Muscle layer of duodenum (tissue), 2 donors: ENCODE results near the gene KRT37.

Experiments
- H3K27ac ChIP-seq: one replicate; pipeline ENCODE4 v1.7.0; 2013; ENCODE audit warnings: mild to moderate bottlenecking, low read length
- H3K27me3 ChIP-seq: one replicate; pipeline ENCODE4 v1.7.0; 2013; ENCODE audit warnings: low read depth, mild to moderate bottlenecking, control low read depth, low read length
- H3K36me3 ChIP-seq, 2 donors: one replicate each; pipeline ENCODE4 v1.7.0; 2013; ENCODE audit warnings: low read length in 2 of 2, control low read depth in 1 of 2, mild to moderate bottlenecking in 1 of 2; ENCODE audit not compliant: insufficient read depth in 2 of 2, control insufficient read depth in 1 of 2
- H3K4me1 ChIP-seq, 2 donors: one replicate each; pipeline ENCODE4 v1.7.0; 2013; ENCODE audit warnings: low read length in 2 of 2, mild to moderate bottlenecking in 2 of 2, control low read depth in 1 of 2, moderate library complexity in 1 of 2; ENCODE audit not compliant: insufficient read depth in 2 of 2, control insufficient read depth in 1 of 2
- H3K4me3 ChIP-seq, 2 donors: one replicate each; pipeline ENCODE4 v1.7.0; 2013; ENCODE audit warnings: low read length in 2 of 2, low read depth in 1 of 2, mild to moderate bottlenecking in 1 of 2
- H3K9me3 ChIP-seq, 2 donors: one replicate each; pipeline ENCODE4 v1.7.0; 2013; ENCODE audit warnings: low read length in 2 of 2, control low read depth in 1 of 2, mild to moderate bottlenecking in 1 of 2; ENCODE audit not compliant: control insufficient read depth in 1 of 2
- donor health status: healthy.

KRT37 gene

DNA sequence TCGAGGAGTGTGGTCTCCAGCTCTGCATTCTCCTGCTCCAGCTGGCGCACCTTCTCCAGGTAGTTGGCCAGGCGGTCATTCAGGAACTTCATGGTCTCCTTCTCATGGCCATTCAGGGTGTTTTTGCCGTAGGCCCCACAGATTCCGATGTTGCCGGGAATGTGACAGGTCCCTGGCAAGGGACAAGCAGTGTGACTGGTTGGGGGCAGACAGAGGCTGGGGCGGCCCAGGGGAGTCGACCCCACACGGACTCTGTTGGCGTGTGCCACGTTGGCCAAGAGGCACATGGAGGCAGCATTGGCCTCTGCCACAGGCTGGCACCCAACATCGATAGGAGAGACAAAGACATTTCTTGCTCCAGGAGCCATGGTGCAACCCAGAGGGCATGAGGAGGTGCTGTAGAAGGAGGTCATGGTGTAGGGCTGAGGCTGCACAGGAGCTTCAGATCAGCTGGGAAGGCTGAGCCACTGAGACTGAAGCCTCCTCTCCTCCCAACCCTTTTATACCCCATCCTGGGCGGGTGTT is at the start of gene KRT37:
Gene KRT37 (minus strand): TSS at position 475 of the 525 bp plus-strand sequence. CDS start 62 bp downstream, at position 413.
- Histone ChIP-seq H3K4me1 (no peaks in the 10 kb centered on the region), H3K27me3 (no peaks in the 10 kb centered on the region), H3K27ac (no peak within 1 kb of the TSS), H3K36me3 (no peaks in the 10 kb centered on the region), H3K9me3 (no peaks in the 10 kb centered on the region), H3K4me3 (no peak within 1 kb of the TSS)

DNA sequence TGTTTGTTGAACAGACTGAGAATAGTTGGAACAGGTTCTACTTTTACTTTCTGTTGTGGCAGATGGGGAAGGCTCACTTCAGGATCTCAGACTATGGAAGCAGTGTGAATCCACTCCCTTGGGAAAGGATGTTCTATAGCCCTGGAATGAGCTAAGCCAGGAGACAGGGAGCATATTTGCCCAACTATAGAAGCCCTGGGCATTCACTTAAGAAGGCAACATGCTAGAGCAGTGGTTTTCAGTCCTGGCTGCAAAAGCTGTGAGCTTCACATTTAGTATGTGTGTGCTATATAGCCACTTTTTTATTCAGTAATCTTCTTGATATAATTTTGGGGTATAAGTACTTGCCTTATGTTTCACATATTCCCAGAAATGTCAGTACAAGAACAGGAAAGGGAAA is 44.0 kb upstream of the KRT37 start:
- Histone ChIP-seq H3K36me3 (no peaks in the 10 kb centered on the region), H3K4me3 (no peak overlapping the region), H3K27me3 (no peaks in the 10 kb centered on the region), H3K27ac (no peak overlapping the region), H3K9me3 (no peaks in the 10 kb centered on the region), H3K4me1 (peaks cover 7 to 8% of the 10 kb centered on the region in 2 donors)

DNA sequence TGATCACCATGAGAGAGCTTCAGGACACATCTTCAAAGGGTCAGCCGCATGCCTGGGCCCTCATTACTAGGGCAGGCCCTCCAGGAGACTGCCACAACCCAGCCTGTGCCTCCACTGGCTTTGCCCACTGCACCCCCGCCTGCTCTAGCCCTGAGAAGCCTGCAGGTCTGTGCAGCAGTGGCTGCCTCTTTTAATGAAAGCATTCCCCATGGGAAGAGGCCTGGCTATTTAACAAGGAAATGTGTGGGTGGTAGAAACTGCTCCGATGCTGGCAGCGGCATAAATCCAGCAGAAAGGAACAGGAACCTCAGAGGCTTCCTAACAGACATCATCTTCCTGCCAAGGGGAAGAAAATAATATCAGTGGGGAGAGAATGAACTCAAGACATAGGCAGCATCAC is 43.2 kb upstream of the KRT37 start:
- Histone ChIP-seq H3K36me3 (no peaks in the 10 kb centered on the region), H3K4me1 (peaks cover 7 to 8% of the 10 kb centered on the region in 2 donors), H3K9me3 (no peaks in the 10 kb centered on the region), H3K27ac (no peak overlapping the region), H3K27me3 (no peaks in the 10 kb centered on the region), H3K4me3 (no peak overlapping the region)

DNA sequence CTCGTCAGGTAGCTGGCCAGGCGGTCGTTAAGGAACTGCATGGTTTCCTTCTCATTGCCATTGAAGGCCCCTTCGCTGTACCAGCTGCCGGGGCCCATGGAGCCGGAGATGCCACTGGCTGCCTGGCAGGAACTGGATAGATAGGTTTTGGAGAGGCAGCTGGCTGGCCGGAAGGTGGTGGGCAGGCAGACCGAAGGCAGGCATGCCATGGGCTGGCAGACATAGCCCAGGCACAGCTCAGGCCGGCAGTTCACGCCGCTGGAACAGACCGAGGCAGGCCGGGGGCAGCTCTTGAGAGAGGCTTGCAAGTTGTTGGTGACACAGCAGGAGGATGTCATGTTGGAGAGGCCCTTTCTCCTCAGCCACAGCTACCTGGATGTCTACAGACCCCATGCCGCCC is 42.6 kb upstream of the KRT37 start, which contains the start of gene KRT32:
Gene KRT32 (minus strand): TSS at position 399 of the 400 bp plus-strand sequence. CDS start 61 bp downstream, at position 338.
- no peak within 1 kb of the TSS for H3K4me3 ChIP-seq
- H3K36me3 ChIP-seq, result no peaks in the 10 kb centered on the region

DNA sequence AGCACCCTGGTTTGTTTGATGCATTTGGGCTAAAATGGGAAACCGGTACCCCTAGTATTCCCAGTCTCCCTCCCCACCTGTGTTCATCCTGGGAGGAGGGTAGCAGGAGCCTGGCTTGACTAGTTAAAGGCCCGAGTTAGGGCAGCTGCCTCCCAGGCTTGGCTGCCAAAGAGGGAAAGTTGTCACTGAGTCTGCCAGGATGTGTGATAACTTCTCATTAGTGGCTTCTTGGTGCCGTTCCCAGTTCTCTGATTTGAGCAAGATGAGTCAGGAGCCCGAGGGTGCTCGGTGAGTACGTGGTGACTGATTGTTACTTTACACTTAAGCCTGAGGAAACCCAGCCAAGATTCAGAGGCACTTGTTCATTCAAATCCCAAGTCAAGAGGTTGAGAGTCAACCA is 40.3 kb upstream of the KRT37 start:
- no peak overlapping the region for H3K27ac ChIP-seq
- H3K9me3 ChIP-seq, result no peaks in the 10 kb centered on the region
- peaks cover 7 to 8% of the 10 kb centered on the region in 2 donors for H3K4me1 ChIP-seq
- no peaks in the 10 kb centered on the region for H3K27me3 ChIP-seq
- no peak overlapping the region for H3K4me3 ChIP-seq
- H3K36me3 ChIP-seq, result no peaks in the 10 kb centered on the region

More for the DNA sequence above, 42.6 kb upstream of the KRT37 start, which contains the start of gene KRT32:
- H3K4me1 ChIP-seq, result peaks cover 7 to 8% of the 10 kb centered on the region in 2 donors
- no peaks in the 10 kb centered on the region for H3K9me3 ChIP-seq
- no peak within 1 kb of the TSS for H3K27ac ChIP-seq
- H3K27me3 ChIP-seq, result no peaks in the 10 kb centered on the region

DNA sequence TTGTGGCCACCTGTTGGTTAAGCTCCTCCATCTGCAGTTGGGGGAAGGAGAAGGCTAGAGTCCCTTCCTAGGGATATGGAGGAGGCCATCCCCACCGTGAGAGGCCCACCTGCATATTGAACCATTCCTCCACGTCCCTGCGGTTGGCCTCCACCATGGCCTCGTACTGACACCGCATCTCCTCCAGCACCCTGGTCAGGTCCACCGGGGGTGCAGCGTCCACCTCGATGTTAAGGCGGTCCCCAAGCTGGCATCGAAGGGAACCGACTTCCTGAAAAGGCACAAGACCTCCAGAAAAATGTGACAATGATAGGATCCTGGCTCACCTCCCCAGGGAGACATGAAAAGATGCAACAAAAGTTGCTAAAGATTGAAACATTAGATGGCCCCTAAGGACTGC is 39.8 kb upstream of the KRT37 start:
- Histone ChIP-seq H3K27ac (no peak overlapping the region), H3K27me3 (no peaks in the 10 kb centered on the region), H3K4me1 (peaks cover 7 to 8% of the 10 kb centered on the region in 2 donors), H3K4me3 (no peak overlapping the region), H3K36me3 (no peaks in the 10 kb centered on the region), H3K9me3 (no peaks in the 10 kb centered on the region)

DNA sequence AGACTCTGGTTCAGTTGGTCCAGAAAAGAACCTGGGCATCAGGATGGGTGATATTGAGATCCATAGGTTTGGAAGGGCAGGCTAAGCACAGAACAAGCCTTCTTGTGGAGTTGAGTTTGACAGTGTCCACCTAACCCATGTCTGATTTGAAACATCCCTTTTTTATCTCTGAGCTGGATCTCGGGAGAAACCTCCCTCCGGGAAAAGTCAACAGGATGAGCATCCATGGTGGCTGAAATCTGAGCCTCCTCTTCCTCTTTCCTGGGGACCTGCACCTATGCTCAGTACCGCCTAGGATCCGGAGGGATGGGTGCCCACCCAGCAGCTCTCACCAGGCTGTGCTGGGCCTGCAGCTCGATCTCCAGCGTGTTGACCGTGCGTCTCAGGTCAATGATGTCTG is 39.4 kb upstream of the KRT37 start:
- Histone ChIP-seq H3K9me3 (no peaks in the 10 kb centered on the region), H3K4me1 (peaks cover 7 to 8% of the 10 kb centered on the region in 2 donors)

DNA sequence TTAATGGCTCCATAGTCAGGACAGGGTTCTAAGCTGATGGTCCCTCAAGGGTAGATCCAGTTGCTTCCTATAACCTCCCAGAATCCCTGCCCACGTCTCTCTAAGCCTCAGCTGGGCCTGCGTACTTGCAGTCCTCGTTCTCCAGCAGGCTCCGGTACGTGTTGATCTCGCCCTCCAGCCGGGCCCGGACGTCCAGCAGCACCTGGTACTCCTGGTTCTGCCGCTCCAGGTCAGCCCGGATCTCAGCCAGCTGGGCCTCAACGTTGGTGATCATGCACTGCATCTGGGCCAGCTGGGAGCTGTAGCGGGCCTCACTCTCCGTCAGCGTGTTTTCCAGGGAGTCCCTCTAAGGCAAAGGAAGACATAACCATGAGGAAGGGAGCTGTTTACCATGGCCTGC is 38.3 kb upstream of the KRT37 start:
- H3K27me3 ChIP-seq, result no peaks in the 10 kb centered on the region
- H3K9me3 ChIP-seq, result no peaks in the 10 kb centered on the region
- no peak overlapping the region for H3K4me3 ChIP-seq
- peaks cover 7 to 8% of the 10 kb centered on the region in 2 donors for H3K4me1 ChIP-seq
- no peak overlapping the region for H3K27ac ChIP-seq
- H3K36me3 ChIP-seq, result no peaks in the 10 kb centered on the region

More for the DNA sequence above, 39.4 kb upstream of the KRT37 start:
- H3K4me3 ChIP-seq, result no peak overlapping the region
- no peaks in the 10 kb centered on the region for H3K27me3 ChIP-seq
- no peak overlapping the region for H3K27ac ChIP-seq
- no peaks in the 10 kb centered on the region for H3K36me3 ChIP-seq

DNA sequence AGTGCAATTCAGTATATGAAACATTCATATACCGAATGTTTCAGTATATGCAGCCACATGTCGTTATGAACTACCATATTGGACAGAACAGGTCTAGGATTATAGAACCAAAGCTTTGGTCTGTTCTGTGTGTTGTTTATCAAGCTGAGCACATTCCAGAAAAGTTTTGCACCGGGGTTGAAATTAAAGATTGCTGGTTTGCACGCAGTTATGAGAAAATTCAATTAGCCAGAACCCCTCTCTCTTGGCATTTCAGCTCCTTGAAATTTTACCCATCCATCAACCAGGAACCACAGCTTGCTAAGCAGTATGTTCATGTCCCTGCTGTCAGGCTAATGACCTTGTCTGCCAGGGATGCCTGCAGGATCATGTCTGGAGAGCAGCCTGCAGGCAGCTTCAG is 33.3 kb upstream of the KRT37 start:
- no peaks in the 10 kb centered on the region for H3K36me3 ChIP-seq
- no peak overlapping the region for H3K4me3 ChIP-seq
- H3K27me3 ChIP-seq, result no peaks in the 10 kb centered on the region
- no peaks in the 10 kb centered on the region for H3K9me3 ChIP-seq
- no peak overlapping the region for H3K27ac ChIP-seq
- H3K4me1 ChIP-seq, result peaks cover 0 to 5% of the 10 kb centered on the region in 2 donors

DNA sequence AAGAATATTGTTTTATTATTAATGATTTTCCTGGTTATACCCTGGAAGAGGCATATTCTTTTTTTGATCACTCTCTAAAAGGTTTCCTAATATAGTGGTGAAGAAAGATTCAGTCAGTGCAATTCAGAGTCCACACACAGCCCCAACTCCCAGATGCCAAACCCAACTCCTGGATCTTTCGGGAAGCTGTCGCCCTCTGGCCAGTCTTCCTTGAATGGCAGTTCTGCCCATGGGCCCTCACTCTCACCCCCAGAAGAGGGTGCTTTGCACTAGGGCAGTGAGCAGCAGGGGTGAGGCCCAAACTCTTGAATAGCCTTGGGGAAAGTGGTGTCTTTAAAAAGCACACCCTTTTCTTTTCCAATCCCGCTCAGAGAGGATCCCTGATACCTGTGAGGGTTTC is 31.8 kb upstream of the KRT37 start:
- Histone ChIP-seq H3K27me3 (no peaks in the 10 kb centered on the region), H3K4me3 (no peak overlapping the region)

DNA sequence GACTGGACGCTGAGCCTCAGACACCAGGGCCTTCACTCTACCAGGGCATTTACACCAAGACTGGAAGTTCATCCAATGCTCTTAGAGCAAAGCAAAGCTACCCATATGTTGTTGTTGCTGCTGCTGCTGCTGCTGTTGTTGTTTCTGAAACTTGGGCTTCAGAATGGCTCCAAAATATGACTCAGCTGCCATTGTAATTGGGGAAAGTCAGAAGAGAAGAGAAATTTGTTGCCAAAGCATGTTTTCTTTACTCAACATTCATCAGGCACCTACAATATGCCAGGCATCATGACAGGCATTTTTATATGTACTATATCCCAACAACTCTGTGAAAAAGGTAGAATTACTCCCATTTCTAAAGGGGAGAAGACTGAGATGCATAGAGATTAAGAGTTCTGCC is 30.9 kb upstream of the KRT37 start:
- Histone ChIP-seq H3K9me3 (peaks cover 0 to 5% of the 10 kb centered on the region in 2 donors), H3K4me1 (peaks cover 0 to 5% of the 10 kb centered on the region in 2 donors), H3K36me3 (no peaks in the 10 kb centered on the region), H3K27ac (no peak overlapping the region), H3K4me3 (no peak overlapping the region), H3K27me3 (no peaks in the 10 kb centered on the region)

More for the DNA sequence above, 31.8 kb upstream of the KRT37 start:
- Histone ChIP-seq H3K36me3 (no peaks in the 10 kb centered on the region), H3K9me3 (peaks cover 0 to 5% of the 10 kb centered on the region in 2 donors), H3K27ac (no peak overlapping the region), H3K4me1 (peaks cover 0 to 5% of the 10 kb centered on the region in 2 donors)

DNA sequence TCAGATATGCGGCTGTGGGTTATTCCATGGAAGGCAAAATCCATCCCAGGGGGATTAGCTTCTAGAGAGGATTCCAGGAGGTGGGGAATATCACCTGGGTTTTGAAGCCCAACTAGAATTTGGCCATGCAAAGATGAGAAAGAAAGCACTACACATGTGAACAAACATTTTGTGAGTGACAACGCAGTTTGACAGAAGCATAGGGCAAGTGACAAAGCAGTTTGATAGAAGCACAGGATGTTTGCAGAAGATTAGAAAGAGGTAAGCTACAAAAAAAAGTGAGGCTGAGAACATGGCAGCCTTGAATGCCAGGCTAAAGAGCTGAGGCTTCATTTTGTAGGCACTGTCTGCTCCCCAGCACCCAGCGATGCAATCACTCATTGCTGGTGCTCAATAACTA is 28.7 kb upstream of the KRT37 start:
- H3K27me3 ChIP-seq, result no peaks in the 10 kb centered on the region
- no peaks in the 10 kb centered on the region for H3K36me3 ChIP-seq
- H3K4me3 ChIP-seq, result no peak overlapping the region
- peaks cover 0 to 5% of the 10 kb centered on the region in 2 donors for H3K4me1 ChIP-seq
- H3K9me3 ChIP-seq, result peaks cover 0 to 5% of the 10 kb centered on the region in 2 donors
- no peak overlapping the region for H3K27ac ChIP-seq
